Vagina (tissue), 2 donors: ENCODE results near the gene CDY1.
"Not testable (repeated sequence)": the region's sequence is repeated elsewhere in the genome, so short reads cannot be mapped to it uniquely, and the experiment has no call there.

ENCODE experiments used
- CTCF ChIP-seq, 3 experiments: fragments of 450-650 bp in 2 of 3; fragments of 200-600 bp in 1 of 3; sonication (generic) in 1 of 3; IDR thresholded peaks; one replicate each; pipeline ENCODE4 v1.5.1; 2017 to 2019; ENCODE audit warnings: antibody characterized with exemption in 3 of 3, mild to moderate bottlenecking in 2 of 3, moderate library complexity in 2 of 3
- POLR2A ChIP-seq, 2 donors: fragments of 450-650 bp; IDR thresholded peaks; one replicate each; pipeline ENCODE4 v1.6.1; 2017; ENCODE audit warnings: antibody characterized with exemption in 2 of 2, mild to moderate bottlenecking in 2 of 2, moderate library complexity in 2 of 2
- POLR2AphosphoS5 ChIP-seq, 2 donors: sonication (generic); formaldehyde crosslinking; IDR thresholded peaks; one replicate each; pipeline ENCODE4 v1.9.0; 2017; ENCODE audit warnings: antibody characterized with exemption in 2 of 2, mild to moderate bottlenecking in 2 of 2, low read depth in 1 of 2; ENCODE audit not compliant: insufficient read depth in 1 of 2

GRCh38 chrY:25643024-25643915 is 21.4 kb downstream of the CDY1 start:
- not testable (repeated sequence) for TF ChIP-seq CTCF (IDR thresholded peaks at IDR 0.05); POLR2A (IDR thresholded peaks at IDR 0.05); POLR2AphosphoS5 (IDR thresholded peaks at IDR 0.05; ENCODE audit: insufficient read depth in 1 of 2, low read depth in 1 of 2)
